Prostate gland (tissue), 2 donors: ENCODE data around the gene SLC25A12.

Experiments used
- POLR2A ChIP-seq: fragments of 450-650 bp; IDR thresholded peaks from one replicate; pipeline ENCODE4 v1.6.1; 2016; ENCODE audit warnings: antibody characterized with exemption, mild to moderate bottlenecking
- POLR2AphosphoS5 ChIP-seq: sonication (generic); formaldehyde crosslinking; IDR thresholded peaks from one replicate; pipeline ENCODE4 v1.6.1; 2017; ENCODE audit warnings: antibody characterized with exemption
- TF ChIP-seq, protein P1 (sequence below), 4 experiments: fragments of 200-600 bp in 2 of 4; fragments of 450-650 bp in 2 of 4; sonication (generic) in 2 of 4; IDR thresholded peaks; 1 replicate in 3 of 4; 2 replicates in 1 of 4; pipeline ENCODE4 v1.5.1; 2016 to 2019; ENCODE audit warnings: antibody characterized with exemption in 4 of 4, mild to moderate bottlenecking in 2 of 4, moderate library complexity in 2 of 4

DNA sequence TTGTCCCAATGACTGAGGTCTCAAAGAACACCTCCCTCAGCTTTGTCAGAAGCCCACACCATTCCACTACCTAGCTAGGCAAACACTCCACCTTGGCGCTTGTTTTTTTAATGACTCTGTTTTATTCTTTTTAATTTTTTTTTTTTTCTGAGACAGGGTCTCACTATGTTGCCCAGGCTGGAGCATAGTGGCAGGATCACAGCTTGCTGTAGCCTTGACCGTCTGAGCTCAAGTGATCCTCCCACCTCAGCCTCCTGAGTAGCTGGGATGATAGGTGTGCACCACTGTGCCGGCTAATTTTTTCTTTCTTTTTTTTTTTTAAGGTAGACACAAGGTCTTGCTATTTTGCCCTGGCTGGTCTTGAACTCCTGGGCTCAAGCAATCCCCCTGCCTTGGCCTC lies 101.9 kb downstream of the SLC25A12 start:
- TF ChIP-seq, protein P1, sequence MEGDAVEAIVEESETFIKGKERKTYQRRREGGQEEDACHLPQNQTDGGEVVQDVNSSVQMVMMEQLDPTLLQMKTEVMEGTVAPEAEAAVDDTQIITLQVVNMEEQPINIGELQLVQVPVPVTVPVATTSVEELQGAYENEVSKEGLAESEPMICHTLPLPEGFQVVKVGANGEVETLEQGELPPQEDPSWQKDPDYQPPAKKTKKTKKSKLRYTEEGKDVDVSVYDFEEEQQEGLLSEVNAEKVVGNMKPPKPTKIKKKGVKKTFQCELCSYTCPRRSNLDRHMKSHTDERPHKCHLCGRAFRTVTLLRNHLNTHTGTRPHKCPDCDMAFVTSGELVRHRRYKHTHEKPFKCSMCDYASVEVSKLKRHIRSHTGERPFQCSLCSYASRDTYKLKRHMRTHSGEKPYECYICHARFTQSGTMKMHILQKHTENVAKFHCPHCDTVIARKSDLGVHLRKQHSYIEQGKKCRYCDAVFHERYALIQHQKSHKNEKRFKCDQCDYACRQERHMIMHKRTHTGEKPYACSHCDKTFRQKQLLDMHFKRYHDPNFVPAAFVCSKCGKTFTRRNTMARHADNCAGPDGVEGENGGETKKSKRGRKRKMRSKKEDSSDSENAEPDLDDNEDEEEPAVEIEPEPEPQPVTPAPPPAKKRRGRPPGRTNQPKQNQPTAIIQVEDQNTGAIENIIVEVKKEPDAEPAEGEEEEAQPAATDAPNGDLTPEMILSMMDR (IDR thresholded peaks at IDR 0.05), result no peak
- no peak for TF ChIP-seq POLR2A
- TF ChIP-seq POLR2AphosphoS5, result no peak
